ENCODE data around the gene RAB4B.
"Not testable (repeated sequence)": the region's sequence is repeated elsewhere in the genome, so short reads cannot be mapped to it uniquely, and the experiment has no call there.

RAB4B gene, protein sequence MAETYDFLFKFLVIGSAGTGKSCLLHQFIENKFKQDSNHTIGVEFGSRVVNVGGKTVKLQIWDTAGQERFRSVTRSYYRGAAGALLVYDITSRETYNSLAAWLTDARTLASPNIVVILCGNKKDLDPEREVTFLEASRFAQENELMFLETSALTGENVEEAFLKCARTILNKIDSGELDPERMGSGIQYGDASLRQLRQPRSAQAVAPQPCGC

DNA sequence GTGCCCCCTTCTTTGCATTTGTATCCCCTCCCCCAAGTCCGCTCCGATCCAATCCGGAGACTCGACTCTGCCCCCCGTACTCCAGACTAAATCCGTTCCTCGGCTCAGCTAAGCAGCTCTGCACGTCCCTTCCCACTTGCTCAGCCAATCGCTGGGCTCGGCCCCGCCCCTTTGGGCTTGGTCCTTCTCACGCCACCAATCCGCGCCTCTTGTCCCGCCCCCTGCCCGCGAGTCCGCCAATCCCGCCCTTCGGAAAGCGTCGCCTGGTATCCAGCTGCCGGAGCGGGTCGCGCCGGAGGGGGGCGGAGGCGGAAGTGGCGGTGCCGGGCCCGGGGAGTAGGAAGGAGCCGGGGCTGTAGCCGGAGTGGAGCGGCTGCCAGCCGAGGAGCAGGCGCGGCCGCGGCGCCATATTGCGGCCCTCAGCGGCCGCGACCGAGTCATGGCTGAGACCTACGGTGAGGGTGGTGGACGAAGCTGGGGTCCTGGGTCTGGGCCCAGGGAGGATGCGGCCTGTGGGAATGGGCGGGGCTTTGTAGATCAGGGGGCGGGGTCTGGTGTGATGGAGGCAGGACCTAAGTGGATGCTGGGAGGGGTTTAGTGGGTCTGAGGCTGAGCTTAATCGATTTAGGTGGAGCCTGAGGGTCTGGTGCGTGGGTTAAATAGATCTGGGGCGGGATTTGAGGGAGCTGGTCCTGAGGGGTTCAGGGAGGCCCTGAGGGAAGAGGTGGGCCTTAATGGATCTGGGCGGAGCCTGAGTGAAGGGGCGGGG, at the start of gene RAB4B:
RAB4B (plus strand) TSS at position 311 of the 769 bp plus-strand sequence; CDS start at position 440, 129 bp downstream.
- peak; percentile 98 for DNase-seq

DNA sequence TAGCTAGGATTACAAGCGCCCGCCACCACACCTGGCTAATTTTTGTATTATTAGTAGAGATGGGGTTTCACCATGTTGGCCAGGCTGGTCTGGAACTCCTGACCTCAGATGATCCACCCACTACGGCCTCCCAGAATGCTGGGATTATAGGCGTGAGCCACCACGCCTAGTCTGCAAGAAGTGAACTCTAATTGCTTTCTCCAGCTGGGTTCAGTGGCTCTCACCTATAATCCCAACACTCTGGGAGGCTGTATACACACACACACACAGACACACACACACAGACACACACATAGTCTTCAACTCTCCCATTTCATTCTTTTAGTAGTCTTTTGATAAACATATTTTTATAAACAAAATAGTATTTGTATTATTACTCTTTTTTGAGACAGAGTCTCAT, 48.0 kb upstream of the RAB4B start:
- DNase-seq, result not testable (repeated sequence)

DNA sequence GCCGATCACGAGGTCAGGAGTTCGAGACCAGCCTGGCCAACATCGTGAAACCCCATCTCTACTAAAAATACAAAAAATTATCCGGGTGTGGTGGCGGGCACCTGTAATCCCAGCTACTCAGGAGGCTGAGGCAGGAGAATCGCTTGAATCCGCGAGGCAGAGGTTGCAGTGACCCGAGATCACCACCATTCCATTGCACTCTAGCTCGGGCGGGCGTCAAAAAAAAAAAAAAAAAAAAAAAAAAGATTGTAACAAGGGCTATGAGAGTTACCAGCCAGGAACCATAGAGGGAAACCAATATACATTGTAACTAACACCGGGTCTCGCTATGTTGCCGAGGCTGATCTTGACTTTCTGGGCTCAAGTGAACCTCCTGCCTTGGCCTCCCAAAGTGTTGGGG, 45.7 kb upstream of the RAB4B start:
- DNase-seq, result not testable (repeated sequence)

DNA sequence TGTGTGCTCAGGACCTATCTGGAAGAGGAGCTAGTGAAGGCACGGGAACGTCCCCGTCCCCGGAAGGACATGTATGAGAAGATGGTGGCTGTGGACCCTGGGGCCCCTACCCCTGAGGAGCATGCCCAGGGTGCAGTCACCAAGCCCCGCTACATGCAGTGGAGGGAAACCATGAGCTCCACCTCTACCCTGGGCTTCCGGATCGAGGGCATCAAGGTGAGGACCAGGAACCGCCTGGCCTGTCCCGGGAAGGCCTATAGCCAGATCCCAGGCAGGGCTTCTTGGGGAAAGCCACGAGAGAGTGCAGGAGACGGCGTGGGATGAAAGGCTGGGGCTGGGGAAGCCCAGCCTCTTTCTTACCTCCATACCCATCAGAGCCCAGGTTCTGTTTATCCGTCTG, 44.9 kb upstream of the RAB4B start:
- no peak for DNase-seq

DNA sequence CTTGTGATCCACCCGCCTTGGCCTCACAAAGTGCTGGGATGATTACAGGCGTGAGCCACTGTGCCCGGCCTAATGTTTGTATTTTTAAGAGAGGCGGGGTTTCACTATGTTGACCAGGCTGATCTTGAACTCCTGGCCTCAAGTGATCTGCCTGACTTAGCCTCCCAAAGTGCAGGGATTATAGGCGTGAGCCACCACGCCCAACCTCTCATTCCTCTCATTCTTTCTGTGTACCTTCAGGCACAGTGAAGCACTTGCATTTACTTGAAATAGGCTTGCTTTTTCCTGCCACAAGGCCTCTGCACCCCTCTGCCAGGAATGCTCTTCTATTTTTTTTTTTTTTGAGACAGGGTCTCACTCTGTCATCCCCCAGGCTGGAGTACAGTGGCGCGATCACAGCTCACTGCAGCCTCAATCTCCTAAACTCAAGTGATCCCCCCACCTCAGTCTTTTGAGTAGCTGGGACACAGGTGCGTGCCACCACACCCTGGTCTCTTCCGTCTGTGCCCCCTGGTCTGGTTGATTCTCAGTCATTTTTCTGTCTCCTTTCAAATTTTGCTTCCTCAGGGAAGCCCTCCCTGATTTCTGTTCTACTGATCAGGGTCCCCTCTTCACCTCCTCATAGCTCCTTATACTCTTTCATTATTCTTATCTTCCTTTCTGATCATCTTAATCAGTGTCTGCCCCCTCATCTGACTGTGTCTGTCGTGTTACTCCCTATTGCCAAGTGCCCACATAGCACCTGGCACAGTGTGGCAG, 42.9 kb upstream of the RAB4B start:
- no peak for DNase-seq

DNA sequence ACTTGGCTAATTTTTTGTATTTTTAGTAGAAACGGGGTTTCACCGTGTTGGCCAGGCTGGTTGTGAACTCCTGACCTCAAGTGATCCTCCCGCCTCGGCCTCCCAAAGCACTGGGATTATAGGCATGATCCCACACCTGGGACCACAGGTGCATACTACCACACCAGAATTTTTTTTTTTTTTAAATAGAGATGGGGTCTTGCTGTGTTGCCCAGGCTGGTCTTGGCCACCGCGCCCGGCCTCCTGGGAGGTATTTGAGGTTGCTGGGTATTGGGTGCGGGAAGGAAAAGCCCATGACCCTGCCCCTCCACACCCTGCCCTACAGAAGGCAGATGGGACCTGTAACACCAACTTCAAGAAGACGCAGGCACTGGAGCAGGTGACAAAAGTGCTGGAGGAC, 41.4 kb upstream of the RAB4B start:
- no peak for DNase-seq

DNA sequence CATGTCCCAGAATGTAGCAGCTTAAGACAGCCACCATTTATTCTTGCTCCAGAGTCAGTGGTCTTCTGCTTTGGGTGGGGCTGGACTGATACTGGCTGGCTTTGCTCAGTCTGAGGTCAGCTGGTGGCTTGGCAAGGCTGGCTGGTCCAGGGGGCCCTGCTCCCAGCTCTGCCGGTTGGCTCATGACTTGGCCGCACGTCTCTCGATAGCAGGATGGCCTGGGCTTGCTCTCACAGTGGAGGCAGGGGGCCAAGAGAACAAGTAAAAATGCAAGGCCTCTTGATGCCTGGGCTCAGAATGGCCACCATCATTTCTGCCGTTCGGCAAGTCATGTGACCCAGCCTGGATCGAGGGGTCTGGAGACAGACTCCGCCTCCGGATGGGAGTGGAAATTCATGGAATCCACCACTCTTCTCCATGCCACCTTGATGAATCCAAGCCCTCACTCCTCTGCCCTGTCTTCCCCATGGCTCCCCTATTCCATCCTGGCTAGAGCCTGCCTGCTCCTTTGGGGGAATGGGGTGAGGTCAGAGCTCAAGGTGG, 40.9 kb upstream of the RAB4B start:
- no peak for DNase-seq

DNA sequence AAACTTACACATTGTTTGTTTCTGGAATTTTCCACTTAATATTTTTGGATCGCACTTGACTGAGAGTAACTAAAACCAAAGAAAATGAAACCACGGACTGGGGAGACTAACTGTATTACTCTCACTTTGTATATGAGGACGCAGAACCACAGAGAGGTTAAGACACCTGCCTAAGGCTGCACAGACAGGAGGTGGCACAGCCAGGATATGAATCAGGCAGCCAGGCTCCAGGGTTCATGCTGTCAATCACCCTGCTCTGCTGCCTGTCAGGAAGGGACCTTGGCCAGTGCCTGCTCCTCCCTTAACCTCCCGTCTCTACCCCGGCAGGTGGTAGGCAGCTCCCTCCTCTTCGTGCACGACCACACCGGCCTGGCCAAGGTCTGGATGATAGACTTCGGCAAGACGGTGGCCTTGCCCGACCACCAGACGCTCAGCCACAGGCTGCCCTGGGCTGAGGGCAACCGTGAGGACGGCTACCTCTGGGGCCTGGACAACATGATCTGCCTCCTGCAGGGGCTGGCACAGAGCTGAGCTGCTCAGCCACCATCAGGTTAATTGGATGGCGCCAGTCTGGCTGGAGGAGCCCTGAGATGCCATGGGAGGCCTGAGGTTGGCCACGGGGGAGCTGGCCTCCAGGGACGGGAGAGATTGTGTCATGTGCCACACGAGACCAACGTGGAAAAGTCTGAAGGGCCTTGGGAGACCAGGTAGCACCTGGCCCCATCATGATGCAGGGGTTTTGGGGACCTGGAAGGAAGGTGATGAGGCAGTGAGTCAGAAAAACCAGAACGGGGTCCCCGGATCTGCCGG, 38.8 kb upstream of the RAB4B start:
- DNase-seq, result no peak

DNA sequence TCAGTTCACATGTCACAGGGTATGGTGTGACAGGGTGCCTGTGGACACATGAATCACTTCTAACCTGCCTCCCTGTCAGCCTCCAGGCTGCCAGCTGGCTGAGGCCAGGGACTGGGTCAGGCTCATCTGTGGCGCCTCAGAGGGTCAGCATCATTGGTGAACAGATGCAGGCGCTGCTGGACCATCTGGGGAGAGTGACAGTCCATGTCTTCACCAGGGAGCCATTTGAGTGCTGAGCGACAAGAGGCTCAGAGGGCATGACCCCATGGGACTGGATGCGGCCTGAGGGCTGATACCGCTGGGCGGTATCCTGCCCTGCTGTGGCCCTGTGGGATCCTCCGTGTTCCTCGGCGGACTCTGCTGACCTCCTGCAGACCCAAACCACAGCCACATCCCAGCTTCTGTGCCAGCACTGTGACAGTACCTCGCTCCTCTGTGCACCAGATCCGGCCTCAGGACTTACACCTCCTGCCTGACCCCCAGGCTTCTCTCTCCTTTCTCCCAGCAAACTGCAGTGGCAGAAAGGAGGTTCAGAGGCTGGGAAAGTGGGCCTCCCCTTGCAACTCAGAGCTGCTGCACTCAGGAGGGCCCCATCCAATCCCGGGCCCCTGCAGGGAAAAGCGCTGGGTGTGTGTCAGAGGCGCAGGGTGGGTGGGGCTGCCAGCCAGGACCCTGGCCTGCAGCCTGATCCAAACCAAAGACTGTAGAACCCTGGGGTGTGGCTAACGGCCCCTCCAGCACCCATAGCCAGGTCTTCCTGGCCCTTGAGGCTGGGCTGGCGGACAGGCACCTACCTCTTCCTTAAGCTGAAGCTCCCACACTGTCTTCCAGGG, 38.0 kb upstream of the RAB4B start:
- no peak for DNase-seq

DNA sequence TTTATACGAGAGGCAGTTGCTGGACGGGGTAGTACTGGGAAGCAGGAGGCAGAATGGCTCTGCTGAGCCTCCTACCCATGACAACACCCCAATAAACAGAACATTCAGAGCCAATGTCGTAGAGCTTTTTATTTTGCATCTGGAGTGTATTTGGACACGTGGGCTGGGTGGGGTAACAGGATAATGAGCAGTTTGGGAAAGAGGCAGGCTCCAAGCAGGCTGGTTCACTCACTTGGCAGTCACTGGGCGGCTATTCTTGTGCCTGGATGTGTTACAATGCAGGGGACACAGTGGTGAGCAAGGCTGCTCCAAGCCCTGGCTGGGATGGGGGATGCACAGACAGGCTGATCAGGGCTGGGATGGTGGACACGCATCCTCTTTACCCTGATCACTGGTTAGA, 37.3 kb upstream of the RAB4B start:
- no peak for DNase-seq

DNA sequence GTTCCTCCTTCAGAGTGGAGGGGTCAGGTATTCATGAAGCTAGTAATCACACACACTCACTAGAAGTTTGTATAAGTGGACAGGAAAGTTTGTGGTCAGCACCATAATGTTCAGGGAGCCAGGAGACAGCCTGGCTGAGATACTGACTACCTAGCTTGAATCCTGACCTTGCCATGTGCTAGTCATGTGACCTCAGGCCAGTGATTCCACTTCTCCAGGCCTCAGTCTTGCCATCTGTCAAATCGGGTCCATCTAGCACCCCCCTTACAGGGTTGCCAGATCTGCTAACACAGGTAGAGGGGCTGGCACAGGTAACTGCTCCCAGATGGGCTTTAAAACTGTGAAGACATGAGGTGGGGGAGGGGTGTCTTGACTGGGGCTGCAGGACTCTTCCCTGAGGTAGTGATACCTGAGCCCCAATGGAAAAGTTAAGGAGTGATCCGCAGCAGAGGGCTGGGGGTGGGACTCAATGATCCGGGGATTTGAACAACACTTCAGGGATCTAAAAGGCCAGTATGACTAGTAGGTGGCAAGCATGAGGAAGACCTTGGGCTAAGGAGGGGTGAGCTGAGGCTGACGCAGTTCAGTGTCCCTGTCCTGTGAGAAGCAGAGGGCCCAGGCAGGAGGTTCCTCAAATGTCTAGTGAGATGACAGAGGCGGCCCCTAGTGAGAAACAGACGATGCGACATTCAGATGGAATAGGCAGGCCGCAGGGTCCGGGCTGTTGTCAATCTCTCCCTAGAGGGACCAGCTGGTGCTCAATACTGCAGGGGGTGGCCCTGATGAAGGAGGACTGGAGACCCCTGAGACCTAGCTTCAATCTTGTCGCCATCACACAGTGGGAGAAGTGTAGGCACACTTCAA, 36.3 kb upstream of the RAB4B start:
- DNase-seq, result no peak

DNA sequence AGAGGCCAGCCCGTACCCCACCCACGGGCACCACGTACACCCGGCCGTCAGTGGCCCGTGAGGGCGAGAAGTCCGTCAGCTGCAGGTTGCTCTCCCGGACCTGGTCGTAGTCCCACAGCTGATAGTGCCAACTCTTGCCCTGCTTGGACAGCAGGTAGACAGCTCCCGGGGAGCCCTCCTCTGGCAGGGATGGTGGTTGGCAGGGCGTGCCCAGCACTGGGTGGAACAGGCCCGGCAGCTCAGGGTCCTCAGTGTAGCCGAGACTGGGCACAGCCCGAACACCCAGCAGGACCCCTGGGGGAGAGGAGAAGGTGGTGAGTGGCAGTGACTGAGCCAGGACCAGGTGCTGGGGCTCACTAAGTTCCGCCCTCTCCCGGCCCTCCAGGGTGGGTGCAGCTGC, 35.6 kb upstream of the RAB4B start:
- no peak for DNase-seq

DNA sequence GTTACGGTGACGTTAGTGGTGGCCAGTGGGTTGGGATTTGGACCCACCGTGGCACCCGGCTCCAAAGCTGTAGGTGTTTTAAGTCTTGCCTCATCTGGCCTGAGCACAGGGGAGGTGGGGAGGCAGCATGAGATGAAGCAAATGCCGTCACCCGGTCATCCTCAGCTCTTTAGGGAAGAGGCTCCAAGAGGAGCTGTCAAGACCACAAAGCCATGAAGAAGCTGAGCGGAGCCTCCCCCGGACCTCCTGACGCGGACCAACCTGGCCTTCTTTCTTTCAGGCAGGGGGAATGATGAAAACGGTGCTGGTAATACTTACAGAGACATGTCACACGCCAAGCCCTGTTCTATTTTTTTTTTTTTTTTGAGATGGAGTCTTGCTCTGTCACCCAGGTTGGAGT, 35.2 kb upstream of the RAB4B start:
- DNase-seq, result no peak

DNA sequence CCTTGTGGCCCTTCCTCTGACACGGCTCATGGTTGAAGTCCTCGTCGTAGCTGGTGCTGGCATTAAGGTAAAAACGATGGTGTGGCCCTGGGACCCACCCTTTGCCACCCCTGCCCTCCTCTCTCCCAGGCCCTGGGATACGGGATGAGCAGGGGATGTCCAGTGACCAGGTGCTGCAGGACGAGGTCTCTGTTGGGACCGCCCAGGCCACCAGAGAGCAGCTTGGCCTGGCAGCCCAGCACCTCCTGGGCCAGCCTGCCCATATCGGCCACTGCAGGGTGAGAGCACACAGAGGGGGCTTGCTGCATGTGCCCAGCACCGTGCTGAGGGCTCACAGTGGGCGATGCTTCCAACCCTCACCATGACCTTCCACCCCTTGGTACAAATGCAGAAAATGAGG, 34.1 kb upstream of the RAB4B start:
- no peak for DNase-seq

DNA sequence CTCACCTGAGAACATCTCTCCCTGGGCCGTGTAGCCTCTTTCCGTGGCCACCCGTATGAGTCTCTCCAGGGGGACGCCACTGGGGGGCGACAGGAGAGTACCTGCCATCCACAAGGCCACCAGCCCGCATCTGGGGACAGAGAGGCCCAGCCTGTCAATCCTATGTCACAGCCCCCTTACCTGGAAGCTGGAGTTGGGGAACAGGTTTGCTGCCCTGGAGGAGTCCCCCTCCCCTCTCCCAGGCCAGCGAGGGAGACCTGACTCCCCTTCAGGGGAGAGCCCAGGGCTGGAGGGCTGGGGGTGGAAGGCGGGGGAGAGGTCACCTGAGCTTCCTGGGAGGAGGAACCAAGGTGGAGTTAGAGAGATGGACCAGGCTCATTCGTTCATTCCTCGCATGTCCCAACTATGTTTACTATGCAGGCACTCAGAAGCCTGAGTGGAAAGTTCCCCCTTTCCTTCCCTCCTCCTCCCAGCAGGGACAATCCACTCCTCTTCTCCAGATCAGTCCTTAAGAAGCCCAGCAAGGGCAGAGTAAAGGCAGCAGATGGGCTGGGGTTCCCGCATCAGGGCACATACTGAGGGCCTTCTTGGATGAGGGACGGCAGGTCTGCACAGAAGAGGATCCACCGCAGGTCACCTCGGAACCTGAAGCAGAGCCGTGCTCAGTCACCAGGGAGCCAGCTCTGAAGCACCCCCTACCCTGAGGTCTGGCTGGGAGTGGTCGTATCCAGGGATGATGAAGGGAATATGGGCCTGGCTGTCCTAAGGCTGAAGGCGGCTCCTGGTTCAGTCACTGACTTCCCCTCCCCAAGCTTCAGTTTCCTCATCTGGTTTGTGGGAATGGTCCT, 33.3 kb upstream of the RAB4B start:
- no peak for DNase-seq

DNA sequence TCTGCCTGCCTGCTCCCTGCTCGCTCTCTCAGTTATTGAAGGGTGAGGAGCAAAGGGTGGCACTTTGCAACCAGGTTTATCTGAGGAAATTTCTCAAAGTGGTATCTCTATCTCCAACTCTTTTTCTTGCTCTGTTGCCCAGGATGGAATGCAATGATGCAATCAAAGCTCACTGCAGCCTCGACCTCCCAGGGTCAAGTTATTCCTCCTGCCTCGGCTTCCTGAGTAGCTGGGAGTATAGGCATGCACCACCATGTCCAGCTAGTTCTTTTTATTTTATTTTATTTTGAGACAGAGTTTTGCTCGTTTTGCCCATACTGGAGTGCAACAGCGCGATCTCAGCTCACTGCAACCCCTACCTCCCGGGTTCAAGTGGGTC, 32.7 kb upstream of the RAB4B start:
- DNase-seq, result no peak

DNA sequence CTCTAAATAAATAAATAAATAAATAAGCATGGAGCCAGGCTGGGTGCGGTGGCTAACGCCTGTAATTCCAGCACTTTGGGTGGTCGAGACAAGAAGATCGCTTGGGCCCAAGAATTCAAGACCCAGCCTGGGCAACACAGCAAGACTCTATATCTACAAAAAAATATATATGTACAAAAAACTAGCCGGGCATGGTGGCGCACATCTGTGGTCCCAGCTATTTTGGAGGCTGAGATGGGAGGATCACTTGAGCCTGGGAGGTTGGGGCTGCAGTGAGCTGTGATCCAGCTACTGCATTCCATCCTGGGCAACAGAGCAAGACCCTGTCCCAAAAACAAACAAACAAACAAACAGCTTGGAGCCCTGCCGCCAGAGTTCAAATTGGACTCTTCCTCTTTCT, 30.5 kb upstream of the RAB4B start:
- no peak for DNase-seq

DNA sequence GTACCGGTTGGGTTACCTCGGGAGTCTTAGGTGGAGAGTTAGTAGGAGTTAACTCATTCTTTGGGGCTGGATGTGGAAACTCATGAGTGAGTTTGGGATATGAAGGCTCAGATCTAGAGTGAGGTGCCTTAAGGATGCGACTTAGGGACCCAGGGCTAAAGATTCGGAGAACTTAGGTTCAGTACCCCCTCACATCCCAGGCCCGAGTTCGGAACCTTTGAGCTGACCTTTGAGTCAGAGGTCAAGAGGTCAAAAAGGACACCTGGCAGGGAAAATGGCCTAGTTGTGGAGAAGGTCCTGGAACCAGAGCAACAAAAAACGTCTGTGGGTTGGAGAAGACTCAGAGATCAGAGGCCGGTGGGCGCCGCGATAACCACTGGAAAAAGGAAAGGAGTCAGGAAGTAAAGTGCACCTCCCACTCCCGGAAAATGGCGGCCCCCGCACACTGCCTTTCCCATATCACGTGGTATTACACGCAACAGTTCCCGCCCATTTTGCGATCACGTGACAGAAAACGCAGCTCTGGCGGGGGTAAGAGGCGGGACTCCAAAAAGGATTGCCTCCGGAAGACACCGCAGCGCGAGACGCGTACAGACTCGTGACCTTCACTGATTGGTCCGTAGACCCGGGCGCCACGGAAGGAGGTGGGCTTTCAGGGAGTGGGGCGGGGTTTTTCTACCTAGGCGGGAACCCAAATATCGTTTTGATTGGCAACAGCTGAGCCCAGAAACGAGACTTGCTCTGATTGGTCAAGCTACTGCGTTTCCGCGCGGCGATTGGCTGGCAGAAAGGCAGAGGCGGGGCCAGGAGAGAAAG, 27.8 kb upstream of the RAB4B start, which contains the start of gene ACTMAP:
ACTMAP (minus strand) TSS at position 420 of the 816 bp plus-strand sequence. CDS start 674 bp downstream, outside the sequence.
- peak; percentile 98 for DNase-seq

Measured in NCI-H1048 (cell line).